Activated T-helper 1 cell treated with Interleukin-2 at 50 U/mL for 16 hours (primary cell): Measurements from ENCODE around the gene UBE2I.
"Not testable (repeated sequence)": the region's sequence is repeated elsewhere in the genome, so short reads cannot be mapped to it uniquely, and the experiment has no call there.

ENCODE experiments used
- DNase-seq: peaks from one replicate; pipeline ENCODE4 v3.0.0-alpha.2; 2020; ENCODE audit warnings: low read depth

Gene UBE2I

DNA sequence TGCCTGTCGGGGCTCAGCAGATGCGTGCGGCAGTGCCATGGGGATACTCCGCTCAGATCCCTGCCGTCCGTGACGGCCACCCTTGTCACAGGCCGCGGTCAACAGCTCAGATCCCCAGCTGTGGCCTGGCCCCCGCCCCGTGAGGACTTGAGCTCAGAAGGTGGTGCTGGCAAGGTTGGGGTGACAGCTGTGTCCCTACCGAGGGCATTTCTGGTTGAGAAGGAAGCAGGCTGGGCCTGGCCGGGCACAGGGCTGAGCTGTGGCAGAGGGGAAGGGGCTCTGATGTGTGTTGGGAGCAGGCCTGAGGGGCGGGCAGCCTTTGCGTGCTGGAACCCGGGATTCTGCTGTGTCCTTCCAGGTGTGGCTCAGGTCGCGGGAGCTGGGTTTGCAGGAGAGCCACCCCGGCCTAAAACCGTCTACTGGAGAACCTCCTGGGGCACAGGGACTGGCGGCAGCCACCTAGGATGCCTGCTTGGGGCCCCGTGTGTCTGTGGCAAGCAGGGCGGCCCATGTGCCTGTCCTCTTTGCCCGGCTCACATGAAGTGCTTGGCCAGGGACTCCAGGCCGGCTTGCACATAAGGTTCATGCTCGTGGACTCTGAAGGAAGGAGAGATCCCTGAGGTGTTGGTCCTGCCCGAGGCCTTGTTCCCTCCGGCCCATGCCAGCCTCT, 5.1 kb downstream of the UBE2I start:
- DNase-seq = no peak

GRCh38 chr16:1315081-1316032, 5.9 kb downstream of the UBE2I start:
- no peak for DNase-seq

DNA sequence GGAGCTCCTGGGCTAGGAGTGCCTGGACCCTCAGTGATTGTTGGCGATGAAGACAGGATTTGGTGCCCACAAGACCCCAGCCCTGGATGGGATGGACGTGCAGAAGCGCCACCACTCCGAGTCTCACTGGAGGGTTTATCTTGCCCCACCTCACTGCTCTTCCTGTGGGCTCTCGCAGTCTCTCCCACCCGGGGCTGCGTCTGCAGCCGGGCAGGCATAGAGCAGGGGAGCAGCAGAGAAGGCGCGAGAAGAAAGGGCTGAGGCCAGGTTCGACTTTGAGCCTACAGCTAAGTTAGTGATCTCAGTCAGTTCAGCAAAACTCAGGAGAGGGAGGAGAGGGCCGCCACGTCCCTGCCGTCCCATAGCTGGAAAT, 6.6 kb downstream of the UBE2I start:
- DNase-seq = no peak

GRCh38 chr16:1317479-1318267, 8.2 kb downstream of the UBE2I start:
- no peak for DNase-seq

GRCh38 chr16:1318268-1318545, 8.8 kb downstream of the UBE2I start:
- DNase-seq = no peak

GRCh38 chr16:1319041-1319440, 9.6 kb downstream of the UBE2I start:
- no peak for DNase-seq

- no peak for DNase-seq
Observed at GRCh38 chr16:1320097-1320496, 10.7 kb downstream of the UBE2I start.

- DNase-seq = no peak
Observed at GRCh38 chr16:1320658-1321240, 11.3 kb downstream of the UBE2I start.

DNA sequence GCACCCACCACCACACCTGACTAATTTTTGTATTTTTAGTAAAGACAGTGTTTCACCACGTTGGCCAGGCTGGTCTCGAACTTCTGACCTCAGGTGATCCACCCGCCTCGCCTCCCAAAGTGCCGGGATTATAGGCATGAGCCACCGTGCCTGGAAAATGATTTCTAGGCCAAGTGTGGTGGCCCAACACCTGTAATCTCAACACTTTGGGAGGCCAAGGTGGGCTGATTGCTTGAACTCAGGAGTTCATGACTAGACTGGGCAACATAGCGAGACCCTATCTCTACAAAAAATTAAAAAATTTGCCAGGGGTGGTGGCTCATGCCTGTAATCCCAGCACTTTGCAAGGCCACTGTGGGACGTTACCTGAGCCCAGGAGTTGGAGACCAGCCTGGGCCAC, 13.0 kb downstream of the UBE2I start:
- DNase-seq = no peak

GRCh38 chr16:1323296-1324239, 14.1 kb downstream of the UBE2I start:
- no peak for DNase-seq

GRCh38 chr16:1324286-1324826, 14.9 kb downstream of the UBE2I start:
- DNase-seq = no peak

DNA sequence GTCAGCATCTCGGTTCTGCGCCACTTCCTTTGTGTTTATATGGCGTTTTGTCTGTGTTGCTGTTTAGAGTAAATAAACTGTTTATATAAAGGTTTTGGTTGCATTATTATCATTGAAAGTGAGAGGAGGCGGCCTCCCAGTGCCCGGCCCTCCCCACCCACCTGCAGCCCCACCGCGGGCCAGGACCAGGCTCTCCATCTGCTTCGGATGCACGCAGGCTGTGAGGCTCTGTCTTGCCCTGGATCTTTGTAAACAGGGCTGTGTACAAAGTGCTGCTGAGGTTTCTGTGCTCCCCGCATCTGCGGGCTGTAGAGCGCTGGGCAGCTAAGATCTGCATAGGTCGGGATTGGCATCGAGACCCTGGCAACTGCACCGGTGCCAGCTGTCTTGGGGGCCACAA, 15.8 kb downstream of the UBE2I start:
- no peak for DNase-seq

DNA sequence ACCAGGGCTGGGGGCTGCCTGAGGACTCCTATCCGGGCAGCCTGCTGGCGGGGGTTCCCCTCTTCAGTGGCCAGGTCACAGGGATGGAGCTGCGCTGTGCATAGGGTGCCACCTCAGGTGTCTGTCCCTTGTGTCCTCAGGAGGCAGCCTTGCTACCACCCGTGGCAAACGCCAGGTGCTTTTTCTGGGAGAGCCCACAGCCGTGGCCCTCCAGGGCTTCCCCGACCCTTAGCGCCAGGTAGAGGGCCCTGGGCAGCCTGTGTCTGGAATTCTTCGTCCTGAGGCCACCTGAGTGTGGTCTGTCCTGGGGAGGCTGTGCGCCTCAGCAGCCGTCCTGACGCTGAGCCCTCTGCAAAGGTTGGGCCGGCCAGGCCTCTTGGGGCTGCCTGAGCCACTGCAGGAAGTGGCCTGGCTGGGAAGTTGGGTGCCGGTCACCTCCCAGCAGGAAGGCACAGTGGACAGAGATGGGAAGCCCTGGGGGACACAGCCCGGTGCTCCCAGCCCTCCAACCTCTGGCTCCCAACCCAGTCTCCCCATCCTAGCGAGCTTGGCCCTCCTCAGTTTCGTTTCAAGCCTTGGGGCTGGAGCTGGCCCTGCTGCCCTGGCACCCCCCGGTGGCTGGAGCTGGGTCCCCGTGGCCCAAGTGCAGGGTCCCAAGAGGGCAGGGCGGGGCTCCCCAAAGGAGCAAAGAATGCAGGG, 16.4 kb downstream of the UBE2I start:
- no peak for DNase-seq

DNA sequence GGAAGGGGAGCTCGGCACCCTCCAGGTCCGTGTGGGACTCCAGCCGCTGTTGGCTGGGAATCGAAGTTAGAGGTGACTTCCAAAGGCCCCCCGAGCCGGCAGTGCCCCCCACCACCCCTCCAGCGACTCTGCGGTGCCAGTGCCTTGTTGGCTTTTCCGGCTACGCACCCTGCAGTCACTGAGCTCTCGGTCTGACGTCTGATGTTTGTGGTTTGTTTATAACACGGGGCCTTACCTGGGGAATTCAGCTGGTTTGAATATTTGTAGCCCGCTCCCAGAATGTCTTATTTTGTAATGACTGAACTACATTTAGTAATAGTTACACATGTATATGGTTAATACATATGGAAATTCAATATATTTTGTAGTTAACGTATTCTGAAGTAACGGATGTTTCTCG, 17.0 kb downstream of the UBE2I start:
- DNase-seq = no peak

DNA sequence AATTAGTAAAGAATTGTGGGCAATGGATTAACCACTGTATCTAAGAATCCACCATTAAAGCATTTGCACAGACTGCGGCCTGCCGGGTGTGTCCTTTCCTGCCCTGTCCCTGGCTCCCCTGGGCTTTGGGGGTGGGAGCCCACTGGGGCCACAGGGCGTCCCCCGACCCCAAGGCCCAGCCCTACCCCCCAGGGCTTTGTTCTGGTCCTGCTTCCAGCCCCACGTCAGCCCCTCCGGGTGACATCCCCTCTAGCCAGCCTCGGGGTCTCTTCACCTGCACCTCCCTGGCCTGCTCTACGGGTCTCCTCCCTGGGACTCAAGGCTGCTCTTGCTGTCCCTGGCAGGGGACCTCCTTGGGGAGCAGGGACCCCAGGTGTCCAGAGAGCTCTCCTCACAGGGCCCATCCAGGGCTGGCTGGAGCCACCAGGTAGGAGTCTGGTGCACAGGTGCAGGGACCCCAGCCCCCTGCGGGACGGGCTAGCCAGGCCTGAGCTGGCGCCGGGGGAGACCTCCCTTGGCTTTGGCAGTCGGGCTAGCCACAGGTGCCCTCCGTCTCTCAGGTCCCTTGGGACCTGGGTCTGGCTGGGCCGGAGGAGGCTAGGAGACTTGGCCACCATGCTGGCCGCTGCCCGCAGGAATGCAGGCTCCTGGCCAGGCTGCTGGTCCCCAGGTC, 17.6 kb downstream of the UBE2I start:
- DNase-seq = no peak

GRCh38 chr16:1327619-1327947, 18.1 kb downstream of the UBE2I start:
- DNase-seq = no peak

GRCh38 chr16:1328136-1328535, 18.7 kb downstream of the UBE2I start:
- not testable (repeated sequence) for DNase-seq

- not testable (repeated sequence) for DNase-seq
Observed at GRCh38 chr16:1328961-1329360, 19.5 kb downstream of the UBE2I start.

GRCh38 chr16:1330260-1330914, 21.0 kb downstream of the UBE2I start:
- no peak for DNase-seq
